Measurements from ENCODE around the gene KRCC1. TPM values are rescaled to one million over a fixed set of nuclear protein-coding genes. Genes with fewer than 3 reads are reported as not detected.

Gene KRCC1
- total RNA-seq, 1 donor from 2014 or later, result 20.7 TPM

DNA sequence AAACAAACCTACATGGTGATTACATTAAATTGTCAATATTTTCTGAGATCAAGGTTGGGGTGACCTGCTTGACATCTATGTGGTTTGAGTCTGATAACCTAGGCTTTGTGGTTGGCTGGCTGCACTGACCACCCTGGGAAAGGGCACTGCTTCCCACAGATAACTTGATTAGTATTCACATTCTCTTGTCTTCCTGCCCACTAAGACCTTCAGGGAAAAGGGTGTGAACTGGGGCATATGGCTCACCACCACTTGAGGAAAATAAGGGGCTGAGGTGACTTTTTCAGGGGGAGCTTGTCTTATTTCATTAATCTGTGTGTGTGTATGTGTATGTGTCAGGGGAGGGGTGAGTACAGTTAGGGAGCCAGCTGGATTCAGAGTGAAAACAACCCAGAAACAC is 13.5 kb upstream of the KRCC1 start:
- no peak overlapping the region for H3K4me3 Mint-ChIP-seq
- TF ChIP-seq, protein P1, sequence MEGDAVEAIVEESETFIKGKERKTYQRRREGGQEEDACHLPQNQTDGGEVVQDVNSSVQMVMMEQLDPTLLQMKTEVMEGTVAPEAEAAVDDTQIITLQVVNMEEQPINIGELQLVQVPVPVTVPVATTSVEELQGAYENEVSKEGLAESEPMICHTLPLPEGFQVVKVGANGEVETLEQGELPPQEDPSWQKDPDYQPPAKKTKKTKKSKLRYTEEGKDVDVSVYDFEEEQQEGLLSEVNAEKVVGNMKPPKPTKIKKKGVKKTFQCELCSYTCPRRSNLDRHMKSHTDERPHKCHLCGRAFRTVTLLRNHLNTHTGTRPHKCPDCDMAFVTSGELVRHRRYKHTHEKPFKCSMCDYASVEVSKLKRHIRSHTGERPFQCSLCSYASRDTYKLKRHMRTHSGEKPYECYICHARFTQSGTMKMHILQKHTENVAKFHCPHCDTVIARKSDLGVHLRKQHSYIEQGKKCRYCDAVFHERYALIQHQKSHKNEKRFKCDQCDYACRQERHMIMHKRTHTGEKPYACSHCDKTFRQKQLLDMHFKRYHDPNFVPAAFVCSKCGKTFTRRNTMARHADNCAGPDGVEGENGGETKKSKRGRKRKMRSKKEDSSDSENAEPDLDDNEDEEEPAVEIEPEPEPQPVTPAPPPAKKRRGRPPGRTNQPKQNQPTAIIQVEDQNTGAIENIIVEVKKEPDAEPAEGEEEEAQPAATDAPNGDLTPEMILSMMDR (IDR thresholded peaks at IDR 0.05; ENCODE audit: unreplicated experiment), result no peak
- DNase-seq (ENCODE audit: low spot score in 2 of 2, unreplicated experiment in 2 of 2), result no peak
- no peaks in the 10 kb centered on the region for H3K27me3 Mint-ChIP-seq (ENCODE audit: low read depth)
- no peaks in the 10 kb centered on the region for H3K36me3 Mint-ChIP-seq
- H3K27ac Mint-ChIP-seq, result no peak overlapping the region
- peaks cover 2% of the 10 kb centered on the region for H3K4me1 Mint-ChIP-seq
- peaks cover 13% of the 10 kb centered on the region for H3K9me3 Mint-ChIP-seq

DNA sequence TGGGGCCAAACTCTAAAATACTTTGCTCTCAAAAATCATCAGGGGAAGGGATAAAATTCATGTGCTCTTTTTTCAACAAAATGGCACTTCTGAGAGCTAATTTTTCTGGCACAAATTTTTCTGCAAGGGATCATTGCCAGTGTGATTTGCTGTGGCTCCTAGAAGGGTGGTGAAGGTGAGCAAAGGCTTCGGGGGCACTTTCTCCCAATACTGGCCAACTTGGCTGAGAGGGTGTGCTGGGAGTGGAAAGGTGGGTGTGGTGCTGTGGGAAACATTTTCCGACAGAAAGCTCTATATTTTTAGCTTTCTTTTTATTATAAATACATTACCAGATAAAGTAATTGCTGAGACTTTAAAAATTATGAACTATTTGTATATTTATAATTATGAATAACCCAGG is 12.5 kb upstream of the KRCC1 start:
- Mint-ChIP-seq H3K4me1 (peaks cover 2% of the 10 kb centered on the region), H3K27ac (no peak overlapping the region), H3K27me3 (ENCODE audit: low read depth) (no peaks in the 10 kb centered on the region), H3K36me3 (no peaks in the 10 kb centered on the region), H3K9me3 (peaks cover 2% of the 10 kb centered on the region), H3K4me3 (no peak overlapping the region)
- DNase-seq (ENCODE audit: low spot score in 2 of 2, unreplicated experiment in 2 of 2), result no peak
- TF ChIP-seq, protein P1 (IDR thresholded peaks at IDR 0.05; ENCODE audit: unreplicated experiment), result no peak

DNA sequence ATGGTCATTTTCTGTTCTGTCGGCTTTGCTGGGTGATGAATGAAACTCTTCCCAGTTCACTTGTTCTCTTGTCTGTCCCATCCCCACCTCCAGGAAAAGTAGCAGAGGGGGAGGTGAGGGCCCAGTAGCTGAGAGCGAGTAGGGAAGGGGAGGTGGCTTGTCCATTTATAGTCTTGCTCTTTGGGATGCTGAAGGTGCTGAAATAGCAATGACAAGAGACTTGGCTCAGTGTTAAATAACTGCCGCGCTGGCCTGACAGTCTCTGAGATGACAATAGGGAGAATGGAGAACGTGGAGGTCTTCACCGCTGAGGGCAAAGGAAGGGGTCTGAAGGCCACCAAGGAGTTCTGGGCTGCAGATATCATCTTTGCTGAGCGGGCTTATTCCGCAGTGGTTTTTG is 12.0 kb upstream of the KRCC1 start, which contains the start of gene SMYD1:
Gene SMYD1 (plus strand): TSS at position 228 of the 400 bp plus-strand sequence. CDS start 40 bp downstream, at position 268.
- TF ChIP-seq, protein P1 (IDR thresholded peaks at IDR 0.05; ENCODE audit: unreplicated experiment), result no peak
- no peak within 1 kb of the TSS for H3K4me3 Mint-ChIP-seq
- H3K4me1 Mint-ChIP-seq, result peaks cover 2% of the 10 kb centered on the region
- H3K27ac Mint-ChIP-seq, result no peak within 1 kb of the TSS
- no peak for DNase-seq (ENCODE audit: low spot score in 2 of 2, unreplicated experiment in 2 of 2)
- H3K36me3 Mint-ChIP-seq, result no peaks in the 10 kb centered on the region
- no peaks in the 10 kb centered on the region for H3K27me3 Mint-ChIP-seq (ENCODE audit: low read depth)
- no peaks in the 10 kb centered on the region for H3K9me3 Mint-ChIP-seq

DNA sequence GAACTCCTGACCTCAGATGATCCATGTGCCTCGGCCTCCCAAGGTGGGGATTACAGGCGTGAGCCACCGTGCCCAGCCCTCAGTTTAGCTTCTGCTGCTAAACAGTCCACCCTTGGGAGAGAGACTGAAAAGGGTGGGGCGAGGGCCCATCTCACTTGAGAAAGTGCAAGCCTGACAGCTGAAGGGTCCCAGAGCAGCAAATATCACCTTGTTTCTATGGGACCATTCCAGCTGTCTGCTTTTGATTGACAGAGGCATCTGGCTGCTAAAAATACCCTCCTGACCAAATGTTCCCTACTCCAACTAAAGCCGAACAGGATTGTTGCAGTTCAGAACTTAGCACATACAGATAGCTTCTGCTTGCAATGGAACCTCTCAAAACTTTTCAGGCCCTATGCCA is 11.6 kb upstream of the KRCC1 start:
- peaks cover 2% of the 10 kb centered on the region for H3K4me1 Mint-ChIP-seq
- H3K4me3 Mint-ChIP-seq, result no peak overlapping the region
- TF ChIP-seq, protein P1 (IDR thresholded peaks at IDR 0.05; ENCODE audit: unreplicated experiment), result no peak
- no peaks in the 10 kb centered on the region for H3K27me3 Mint-ChIP-seq (ENCODE audit: low read depth)
- H3K27ac Mint-ChIP-seq, result no peak overlapping the region
- H3K9me3 Mint-ChIP-seq, result no peaks in the 10 kb centered on the region
- H3K36me3 Mint-ChIP-seq, result no peaks in the 10 kb centered on the region
- DNase-seq (ENCODE audit: low spot score in 2 of 2, unreplicated experiment in 2 of 2), result no peak

DNA sequence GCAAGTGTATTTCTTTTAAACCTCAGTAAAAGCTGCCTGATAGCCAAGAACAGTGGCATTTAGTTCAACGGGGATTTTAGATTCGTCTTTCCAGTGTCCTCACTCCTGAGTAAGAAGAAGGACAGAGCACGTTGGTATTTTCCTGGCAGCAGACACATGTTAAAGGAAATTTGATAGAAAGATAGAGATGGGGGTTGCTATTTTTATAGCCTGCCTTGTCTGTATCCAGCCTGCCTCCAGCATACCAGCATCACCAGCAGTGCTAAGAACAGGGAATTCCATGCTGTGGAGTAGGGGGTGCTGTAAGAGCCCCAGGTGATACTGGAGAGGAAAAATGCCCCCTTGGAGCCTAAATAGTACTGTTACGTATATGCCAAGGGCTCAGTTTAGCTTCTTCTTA is 11.0 kb upstream of the KRCC1 start:
- Mint-ChIP-seq H3K27ac (no peak overlapping the region), H3K27me3 (ENCODE audit: low read depth) (no peaks in the 10 kb centered on the region), H3K9me3 (no peaks in the 10 kb centered on the region), H3K4me1 (peaks cover 2% of the 10 kb centered on the region), H3K36me3 (no peaks in the 10 kb centered on the region), H3K4me3 (no peak overlapping the region)
- no peak for DNase-seq (ENCODE audit: low spot score in 2 of 2, unreplicated experiment in 2 of 2)
- TF ChIP-seq, protein P1 (IDR thresholded peaks at IDR 0.05; ENCODE audit: unreplicated experiment), result no peak

DNA sequence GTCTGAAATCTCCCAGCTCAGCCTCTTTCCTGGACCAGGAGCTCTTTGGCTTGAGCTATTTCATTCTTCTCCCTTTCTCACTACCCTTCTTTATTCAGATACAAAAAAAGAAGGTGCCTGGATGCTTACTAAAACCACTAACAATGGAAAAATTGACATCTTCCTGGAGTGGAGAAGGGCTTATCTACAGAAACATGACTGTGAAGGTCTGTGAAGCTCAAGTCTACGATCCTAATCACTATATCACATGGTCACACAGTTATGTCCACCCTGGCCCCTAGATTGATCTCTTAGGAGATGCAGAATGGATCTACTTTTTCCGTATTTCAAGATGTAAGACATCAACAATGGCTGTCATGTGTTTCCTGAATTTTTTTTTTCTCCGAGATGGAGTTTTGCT is 5.7 kb upstream of the KRCC1 start:
- TF ChIP-seq, protein P1 (IDR thresholded peaks at IDR 0.05; ENCODE audit: unreplicated experiment), result no peak
- DNase-seq (ENCODE audit: low spot score in 2 of 2, unreplicated experiment in 2 of 2), result no peak
- peaks cover 14% of the 10 kb centered on the region for H3K4me1 Mint-ChIP-seq
- H3K27ac Mint-ChIP-seq, result no peak overlapping the region
- H3K9me3 Mint-ChIP-seq, result no peaks in the 10 kb centered on the region
- no peaks in the 10 kb centered on the region for H3K27me3 Mint-ChIP-seq (ENCODE audit: low read depth)
- no peak overlapping the region for H3K4me3 Mint-ChIP-seq
- no peaks in the 10 kb centered on the region for H3K36me3 Mint-ChIP-seq
